Activated naive CD4-positive, alpha-beta T cell treated with Interleukin-2 at 50 U/mL for 16 hours (primary cell): Measurements from ENCODE around the gene VSIR.
A peak's percentile ranks its signal among the peaks of the same experiment; 100 is the strongest.

ENCODE experiments used
- DNase-seq: peaks from one replicate; pipeline ENCODE4 v3.0.0-alpha.2; 2020

The VSIR gene

DNA sequence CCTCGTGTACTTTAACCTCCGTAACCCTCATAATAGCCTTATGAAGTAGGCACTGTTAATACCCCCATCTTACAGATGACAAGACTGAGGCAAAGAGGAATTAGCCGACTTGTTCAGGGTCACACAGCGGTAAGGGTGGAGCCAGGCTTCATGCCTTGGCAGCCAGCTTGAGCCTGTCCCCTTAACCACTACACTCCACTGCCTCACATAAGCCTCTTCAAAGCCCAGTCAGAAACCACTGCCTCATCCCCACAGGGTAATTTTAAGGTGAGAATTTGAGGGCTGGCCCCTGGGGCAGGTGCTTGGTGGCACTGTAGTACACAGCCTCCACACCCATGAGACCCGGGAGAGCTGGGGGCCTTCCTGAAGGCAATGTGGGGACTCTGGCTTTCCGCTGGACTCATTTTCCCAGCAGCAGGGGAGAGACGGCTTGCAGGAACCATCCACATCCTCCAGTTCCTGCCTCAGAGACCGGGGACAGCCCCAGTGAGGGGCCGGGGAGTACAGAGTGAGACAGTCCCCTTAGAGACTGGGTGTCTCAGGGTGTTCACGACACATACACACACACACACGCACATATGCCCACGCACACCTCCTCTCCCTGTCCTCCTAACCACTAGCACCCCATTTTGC lies 46.1 kb downstream of the VSIR start:
- DNase-seq = peak; percentile 68

- peak; percentile 62 for DNase-seq
Measured at GRCh38 chr10:71726580-71727104, 46.7 kb downstream of the VSIR start.

DNA sequence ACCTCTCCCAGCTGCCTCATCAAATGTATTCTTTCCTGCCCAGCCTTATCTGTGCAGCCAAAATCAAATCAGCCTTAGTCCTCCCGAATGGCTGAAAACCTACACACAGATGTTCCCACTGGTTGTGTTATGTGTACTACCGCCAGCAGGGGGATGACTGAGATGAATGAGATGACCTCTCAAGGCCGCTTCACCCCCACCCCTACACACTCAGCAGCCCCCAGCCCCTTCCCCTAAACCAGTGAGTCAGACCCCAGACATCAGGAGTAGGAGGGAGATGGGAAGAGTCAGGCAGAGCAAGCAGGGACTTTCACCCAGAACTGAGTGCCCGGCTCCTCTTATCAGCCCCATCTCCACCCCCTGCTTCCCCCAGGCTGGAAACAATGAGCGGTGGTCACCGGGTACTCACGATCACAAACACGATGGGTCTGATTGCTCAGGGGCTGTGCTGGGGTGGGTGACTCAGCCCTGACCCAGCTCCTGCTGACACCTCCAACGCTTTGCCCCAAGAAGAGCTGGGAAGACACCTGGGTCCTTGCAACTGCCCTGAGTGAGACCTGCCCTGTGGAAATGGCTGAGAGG lies 47.2 kb downstream of the VSIR start:
- peak; percentile 88 for DNase-seq

GRCh38 chr10:71725249-71725648 lies 48.1 kb downstream of the VSIR start:
- no peak for DNase-seq

DNA sequence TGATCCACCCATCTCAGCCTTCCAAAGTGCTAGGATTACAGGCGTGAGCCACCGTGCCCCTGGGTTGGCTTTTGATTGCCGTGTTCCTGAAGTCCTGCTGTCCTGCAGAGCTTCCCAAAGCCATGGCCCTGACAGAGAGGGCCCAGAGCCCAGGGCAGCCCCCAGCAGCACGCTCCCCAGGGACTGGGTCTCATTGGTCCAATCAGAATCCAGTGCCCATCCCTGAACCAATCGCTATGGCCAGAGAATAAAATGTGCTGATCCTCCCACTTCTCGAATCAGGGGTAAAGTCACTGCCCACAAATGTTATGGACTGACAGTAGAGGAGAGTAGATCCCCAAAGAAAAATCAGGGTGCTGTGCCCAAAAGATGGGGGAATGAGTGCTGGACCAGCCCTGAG lies 48.8 kb downstream of the VSIR start:
- no peak for DNase-seq

GRCh38 chr10:71723311-71723710 lies 50.0 kb downstream of the VSIR start:
- no peak for DNase-seq

- no peak for DNase-seq
Measured at GRCh38 chr10:71722849-71723248, 50.5 kb downstream of the VSIR start.

GRCh38 chr10:71721313-71721712 lies 52.0 kb downstream of the VSIR start:
- no peak for DNase-seq

GRCh38 chr10:71720288-71720687 lies 53.0 kb downstream of the VSIR start:
- DNase-seq = no peak

DNA sequence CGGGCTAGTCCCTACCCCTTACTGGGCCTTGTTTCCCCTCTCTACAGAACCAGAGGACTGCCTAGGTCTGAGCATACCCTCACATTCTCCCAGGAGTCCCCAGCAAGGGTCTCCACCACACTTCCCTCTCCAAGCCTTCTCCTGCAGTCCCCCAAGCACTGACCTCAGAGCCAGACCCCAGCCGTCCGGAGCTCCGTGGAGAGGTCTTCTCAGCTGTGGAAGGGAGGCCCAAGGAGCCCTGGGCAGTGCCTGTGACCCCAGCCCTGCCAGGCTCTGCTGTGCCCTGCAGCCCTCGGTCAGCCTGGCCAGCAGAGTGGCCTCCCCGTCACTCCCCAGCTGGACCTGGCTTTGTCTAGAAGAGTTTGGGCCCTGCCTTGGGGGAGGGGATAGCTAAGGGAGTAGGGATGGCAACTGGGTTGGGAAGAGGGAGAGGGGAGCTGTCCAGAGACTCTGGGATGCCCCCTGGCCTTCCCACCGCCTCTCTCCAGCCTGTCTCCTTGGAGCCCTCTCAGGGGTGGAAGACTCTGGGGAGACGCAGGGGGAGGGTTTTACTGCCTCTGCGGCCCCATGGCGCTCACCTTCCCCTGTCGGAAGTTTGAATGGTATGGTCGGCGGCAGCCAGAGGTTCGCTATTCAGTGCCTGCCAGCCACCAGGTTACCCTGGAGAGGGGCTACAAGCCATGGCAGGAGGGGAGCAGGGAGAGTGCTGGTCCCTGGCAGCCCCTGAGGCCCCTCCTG lies 53.7 kb downstream of the VSIR start, which contains the start of gene C10orf105:
TSS of gene C10orf105 (minus strand) at position 315 of the 738 bp plus-strand sequence. CDS start 3,441 bp downstream, outside the sequence.
- no peak for DNase-seq

GRCh38 chr10:71719042-71719441 lies 54.3 kb downstream of the VSIR start:
- no peak for DNase-seq

GRCh38 chr10:71718165-71718698 lies 55.1 kb downstream of the VSIR start:
- DNase-seq = no peak

DNA sequence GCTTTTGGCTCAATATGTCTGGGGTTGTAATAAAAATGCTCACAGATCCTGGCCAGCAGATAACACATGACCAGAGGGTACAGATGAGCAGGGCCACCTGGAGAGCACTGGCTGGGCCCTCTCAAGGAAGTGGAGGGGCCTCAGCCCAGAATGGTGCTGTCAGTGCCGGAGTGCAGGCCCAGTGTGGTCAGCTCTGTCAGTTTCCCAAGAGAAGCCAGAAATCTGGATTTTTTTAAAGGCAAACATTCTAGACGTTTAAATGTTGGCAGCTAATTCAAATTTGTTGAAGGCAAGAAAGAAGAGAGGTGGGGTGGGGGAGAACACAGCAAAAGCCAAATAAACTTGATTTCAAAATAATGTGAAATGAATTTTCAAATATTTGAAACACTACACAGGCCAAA lies 55.8 kb downstream of the VSIR start:
- DNase-seq = no peak

DNA sequence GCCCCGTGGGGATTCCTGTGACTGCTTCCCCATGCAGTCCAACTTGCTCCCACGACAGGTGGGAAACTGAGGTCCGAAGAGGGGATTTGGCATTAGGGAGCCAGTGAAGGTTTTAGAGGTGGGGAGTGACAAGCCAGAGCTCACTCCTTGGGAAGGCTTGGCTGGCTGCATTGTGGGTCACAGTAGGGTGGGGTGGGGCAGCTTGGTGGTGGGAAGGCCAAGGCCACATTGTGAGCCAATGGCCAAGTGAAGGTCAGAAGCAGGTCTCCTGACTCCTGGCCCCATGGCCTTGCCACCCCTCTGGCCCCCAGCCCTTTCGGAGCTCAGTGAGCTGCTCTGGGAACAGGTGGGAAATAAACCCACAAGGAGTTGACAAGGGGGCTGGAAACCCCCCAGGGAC lies 56.3 kb downstream of the VSIR start:
- DNase-seq = no peak

DNA sequence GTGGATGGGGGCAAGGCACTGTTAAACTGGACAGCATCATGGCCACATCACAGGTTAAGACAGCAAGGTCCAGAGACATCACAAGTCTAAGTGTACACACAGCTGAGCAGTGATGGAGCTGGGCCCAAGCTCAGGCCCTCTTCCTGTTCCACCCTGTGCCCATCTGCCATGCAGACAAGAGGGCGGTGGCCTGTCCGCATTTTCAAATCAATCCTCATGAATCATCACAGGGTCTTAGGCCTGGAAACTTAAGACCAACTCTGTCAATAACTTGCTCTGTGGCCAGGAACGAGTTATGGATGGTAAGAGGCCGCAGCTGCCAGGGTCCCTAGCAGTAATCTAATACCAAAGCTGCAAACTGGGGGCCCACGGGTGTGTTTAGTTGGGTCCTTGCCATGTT lies 56.9 kb downstream of the VSIR start:
- DNase-seq = no peak

DNA sequence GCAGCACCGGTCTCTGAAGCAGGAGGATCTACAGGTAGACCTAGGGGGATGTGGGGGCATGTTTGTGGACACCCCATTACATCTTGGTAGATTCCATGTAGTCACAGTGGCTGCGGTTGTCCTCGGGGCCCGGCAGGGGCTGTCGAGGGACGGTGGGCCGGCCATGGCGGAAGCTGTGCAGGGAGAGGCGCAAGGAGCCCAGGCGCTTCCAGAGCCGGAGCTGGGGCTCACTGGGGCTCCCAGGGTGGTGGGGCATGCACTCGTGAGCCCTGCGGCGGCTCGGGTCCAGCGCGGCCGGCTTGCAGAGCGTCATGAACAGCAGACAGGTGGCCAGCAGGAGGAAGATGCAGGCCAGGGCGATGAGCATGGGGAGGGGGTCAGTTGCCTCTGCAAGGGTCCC lies 57.5 kb downstream of the VSIR start:
- no peak for DNase-seq

DNA sequence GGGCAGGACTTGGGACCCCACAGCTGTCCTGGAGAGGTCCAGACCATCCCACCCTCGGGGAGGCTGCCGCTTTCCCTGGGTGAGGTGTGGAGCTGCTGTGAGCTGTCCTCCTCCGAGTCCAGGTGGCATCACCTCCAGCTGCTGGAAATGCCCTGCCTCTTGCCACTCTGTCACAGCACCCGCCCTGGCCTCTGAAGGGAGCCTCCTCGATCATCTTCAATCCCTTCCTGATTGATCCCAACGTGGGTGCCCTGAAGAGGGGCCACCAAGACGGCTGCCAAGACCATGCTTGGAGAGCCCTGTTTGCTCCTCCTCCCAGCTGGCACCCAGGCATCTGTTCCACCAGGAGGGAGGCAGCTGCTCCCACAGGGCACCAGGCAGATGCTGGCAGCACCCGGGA lies 58.3 kb downstream of the VSIR start:
- no peak for DNase-seq

DNA sequence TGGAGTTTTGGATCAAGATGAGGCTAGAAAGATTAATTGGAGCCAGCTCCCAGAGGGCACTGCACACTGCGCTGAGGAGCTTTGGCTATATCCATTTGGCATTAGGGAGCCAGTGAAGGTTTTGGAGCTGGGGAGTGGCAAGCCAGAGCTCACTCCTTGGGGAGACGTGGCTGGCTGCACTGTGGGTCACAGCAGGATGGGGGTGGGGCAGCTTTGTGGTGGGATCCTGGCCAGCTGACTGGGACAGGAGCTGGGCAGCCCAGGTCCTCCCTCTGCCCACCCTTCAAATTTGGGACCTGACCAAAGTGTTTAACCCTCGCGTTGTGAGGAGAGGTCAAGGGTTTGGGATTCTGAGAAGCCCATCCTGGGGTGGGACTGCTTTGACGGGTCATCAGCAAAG lies 58.7 kb downstream of the VSIR start:
- no peak for DNase-seq

GRCh38 chr10:71714031-71714410 lies 59.3 kb downstream of the VSIR start:
- DNase-seq = no peak

- peak; percentile 32 for DNase-seq
Measured at GRCh38 chr10:71713135-71714030, 59.9 kb downstream of the VSIR start.

GRCh38 chr10:71712572-71713134 lies 60.7 kb downstream of the VSIR start:
- DNase-seq = no peak

GRCh38 chr10:71712170-71712569 lies 61.1 kb downstream of the VSIR start:
- no peak for DNase-seq
